MM.1S (cell line): Measurements from ENCODE around the gene DFFB.

ENCODE experiments used
- EZH2 ChIP-seq: fragments of 300-600 bp; sonication (generic); optimal IDR thresholded peaks from 2 replicates; pipeline ENCODE3; 2017; ENCODE audit warnings: low read depth, mild to moderate bottlenecking, antibody characterized with exemption, low read length, mixed read lengths
- EZH2phosphoT487 ChIP-seq: fragments of 300-600 bp; sonication (generic); IDR thresholded peaks from 2 replicates; pipeline ENCODE4 v1.6.1; 2018; ENCODE audit warnings: antibody characterized with exemption, low read length
- TF ChIP-seq, protein P1 (sequence below): fragments of 300-600 bp; sonication (generic); IDR thresholded peaks from 2 replicates; pipeline ENCODE4 v1.5.1; 2016; ENCODE audit warnings: antibody characterized with exemption, low read length, mixed read lengths

DNA sequence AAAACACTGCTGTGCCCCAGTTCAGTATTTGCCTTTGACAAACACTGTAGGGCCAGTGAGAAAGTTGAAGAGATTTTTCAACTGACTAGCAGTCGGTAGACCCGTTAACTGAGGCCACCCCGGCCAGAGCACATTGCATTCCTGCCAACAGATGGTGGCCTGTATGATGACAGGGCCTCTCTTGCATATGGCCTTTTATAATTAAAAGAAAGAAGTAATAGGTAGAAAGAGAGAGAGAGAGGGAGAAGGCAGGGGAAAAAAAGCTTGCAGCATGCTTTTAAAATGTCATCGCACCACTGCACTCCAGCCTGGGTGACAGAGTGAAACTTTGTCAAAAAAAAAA is 47.5 kb downstream of the DFFB start:
- TF ChIP-seq, protein P1, sequence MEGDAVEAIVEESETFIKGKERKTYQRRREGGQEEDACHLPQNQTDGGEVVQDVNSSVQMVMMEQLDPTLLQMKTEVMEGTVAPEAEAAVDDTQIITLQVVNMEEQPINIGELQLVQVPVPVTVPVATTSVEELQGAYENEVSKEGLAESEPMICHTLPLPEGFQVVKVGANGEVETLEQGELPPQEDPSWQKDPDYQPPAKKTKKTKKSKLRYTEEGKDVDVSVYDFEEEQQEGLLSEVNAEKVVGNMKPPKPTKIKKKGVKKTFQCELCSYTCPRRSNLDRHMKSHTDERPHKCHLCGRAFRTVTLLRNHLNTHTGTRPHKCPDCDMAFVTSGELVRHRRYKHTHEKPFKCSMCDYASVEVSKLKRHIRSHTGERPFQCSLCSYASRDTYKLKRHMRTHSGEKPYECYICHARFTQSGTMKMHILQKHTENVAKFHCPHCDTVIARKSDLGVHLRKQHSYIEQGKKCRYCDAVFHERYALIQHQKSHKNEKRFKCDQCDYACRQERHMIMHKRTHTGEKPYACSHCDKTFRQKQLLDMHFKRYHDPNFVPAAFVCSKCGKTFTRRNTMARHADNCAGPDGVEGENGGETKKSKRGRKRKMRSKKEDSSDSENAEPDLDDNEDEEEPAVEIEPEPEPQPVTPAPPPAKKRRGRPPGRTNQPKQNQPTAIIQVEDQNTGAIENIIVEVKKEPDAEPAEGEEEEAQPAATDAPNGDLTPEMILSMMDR, result no peak
- TF ChIP-seq EZH2phosphoT487, result no peak
- no peak for TF ChIP-seq EZH2
